Transverse colon (tissue), 4 donors: ENCODE results near the gene NANP. TPM values are rescaled to one million over a fixed set of nuclear protein-coding genes. Genes with fewer than 3 reads are reported as not detected.

ENCODE experiments used
- DNase-seq: peaks from one replicate; pipeline ENCODE4 v3.0.0-alpha.2; 2019
- H3K27ac ChIP-seq, 4 donors: fragments of 200-600 bp; sonication (generic); 2 replicates each; pipeline ENCODE4 v1.5.1; 2016 to 2018; ENCODE audit warnings: inconsistent platforms in 4 of 4
- H3K27me3 ChIP-seq: fragments of 200-600 bp; sonication (generic); 2 replicates; pipeline ENCODE4 v1.5.1; 2017; ENCODE audit warnings: inconsistent platforms
- H3K36me3 ChIP-seq, 4 donors: fragments of 200-600 bp; sonication (generic); 2 replicates each; pipeline ENCODE4 v1.5.1; 2017 to 2019; ENCODE audit warnings: inconsistent platforms in 4 of 4
- H3K4me1 ChIP-seq, 4 donors: fragments of 200-600 bp; sonication (generic); 2 replicates each; pipeline ENCODE4 v1.5.1; 2017 to 2020; ENCODE audit warnings: inconsistent platforms in 4 of 4
- H3K4me3 ChIP-seq, 4 donors: fragments of 200-600 bp; sonication (generic); 1 replicate in 1 of 4; 2 replicates in 3 of 4; pipeline versions ENCODE4 v1.5.1 to v1.6.1; 2017 to 2019; ENCODE audit warnings: inconsistent platforms in 4 of 4
- H3K9me3 ChIP-seq, 2 donors: fragments of 200-600 bp; sonication (generic); 2 replicates each; pipeline ENCODE4 v1.5.1; 2017 to 2019; ENCODE audit warnings: inconsistent platforms in 2 of 2
- EP300 ChIP-seq: sonication (generic); formaldehyde crosslinking; IDR thresholded peaks from one replicate; pipeline ENCODE4 v1.6.1; 2017; ENCODE audit warnings: antibody characterized with exemption, low read depth
- POLR2A ChIP-seq: fragments of 450-650 bp; IDR thresholded peaks from one replicate; pipeline ENCODE4 v1.6.1; 2016; ENCODE audit warnings: antibody characterized with exemption, mild to moderate bottlenecking, moderate library complexity
- POLR2AphosphoS5 ChIP-seq, 3 donors: sonication (generic); formaldehyde crosslinking; IDR thresholded peaks; one replicate each; pipeline ENCODE4 v1.6.1; 2016; ENCODE audit warnings: antibody characterized with exemption in 3 of 3
- WGBS, 2 donors: methylation state at CpG; one replicate each; pipeline ENCODE4 v1.1.5; 2018; ENCODE audit warnings: low coverage in 1 of 2; 5-methylcytosine and 5-hydroxymethylcytosine counted together
- in situ Hi-C, 4 donors: fragments of 200-750 bp; cut with MboI; loops; one replicate each; pipeline versions ENCODE4 v1.15.0 to v1.15.1; 2017; ENCODE audit warnings: low sequenced_read_pairs in 3 of 4, low pct_ligation_motif_present in 1 of 4, low pct_unique_long_range_greater_than_20kb in 1 of 4
- intact Hi-C: fragments of 100-400 bp; cut with DNase I; formaldehyde crosslinking; loops from one replicate; pipeline ENCODE4 v1.15.1; 2023; ENCODE audit warnings: low total_unique reads
- total RNA-seq, 4 donors: library from RNA; depleted of rRNA; stranded (reverse); fragments of >200 nt; gene quantifications; one replicate each; pipeline ENCODE4 v1.1.0, GENCODE V29; 2016
- TF ChIP-seq, protein P1 (sequence below), 5 experiments: fragments of 200-600 bp in 3 of 5; fragments of 450-650 bp in 2 of 5; sonication (generic) in 3 of 5; IDR thresholded peaks; 1 replicate in 2 of 5; 2 replicates in 3 of 5; pipeline ENCODE4 v1.5.1; 2016 to 2017; ENCODE audit warnings: antibody characterized with exemption in 5 of 5, inconsistent platforms in 3 of 5, mild to moderate bottlenecking in 2 of 5, moderate library complexity in 1 of 5

The NANP gene
- total RNA-seq, 4 donors from 2014 or later, result 1.4 to 7.1 (median 3.4) TPM

GRCh38 chr20:25622049-25622448 lies 1.8 kb downstream of the NANP start:
- no peak for DNase-seq
- Histone ChIP-seq H3K4me3 (no peak overlapping the region), H3K27me3 (no peaks in the 10 kb centered on the region), H3K36me3 (no peaks in the 10 kb centered on the region), H3K4me1 (peaks cover 7 to 25% (median 16%) of the 10 kb centered on the region in 4 donors), H3K9me3 (no peaks in the 10 kb centered on the region), H3K27ac (no peak overlapping the region)
- in situ Hi-C loops (loop anchor here in 1 of 4 donors (10.0 kb wide), 1 partner anchor 73 kb away; the partner anchor contains the start of gene ZNF337), intact Hi-C loops (no loop called here)
- no peak for TF ChIP-seq POLR2A
- TF ChIP-seq, protein P1, sequence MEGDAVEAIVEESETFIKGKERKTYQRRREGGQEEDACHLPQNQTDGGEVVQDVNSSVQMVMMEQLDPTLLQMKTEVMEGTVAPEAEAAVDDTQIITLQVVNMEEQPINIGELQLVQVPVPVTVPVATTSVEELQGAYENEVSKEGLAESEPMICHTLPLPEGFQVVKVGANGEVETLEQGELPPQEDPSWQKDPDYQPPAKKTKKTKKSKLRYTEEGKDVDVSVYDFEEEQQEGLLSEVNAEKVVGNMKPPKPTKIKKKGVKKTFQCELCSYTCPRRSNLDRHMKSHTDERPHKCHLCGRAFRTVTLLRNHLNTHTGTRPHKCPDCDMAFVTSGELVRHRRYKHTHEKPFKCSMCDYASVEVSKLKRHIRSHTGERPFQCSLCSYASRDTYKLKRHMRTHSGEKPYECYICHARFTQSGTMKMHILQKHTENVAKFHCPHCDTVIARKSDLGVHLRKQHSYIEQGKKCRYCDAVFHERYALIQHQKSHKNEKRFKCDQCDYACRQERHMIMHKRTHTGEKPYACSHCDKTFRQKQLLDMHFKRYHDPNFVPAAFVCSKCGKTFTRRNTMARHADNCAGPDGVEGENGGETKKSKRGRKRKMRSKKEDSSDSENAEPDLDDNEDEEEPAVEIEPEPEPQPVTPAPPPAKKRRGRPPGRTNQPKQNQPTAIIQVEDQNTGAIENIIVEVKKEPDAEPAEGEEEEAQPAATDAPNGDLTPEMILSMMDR (IDR thresholded peaks at IDR 0.05), result no peak
- TF ChIP-seq POLR2AphosphoS5 (IDR thresholded peaks at IDR 0.05), result no peak
- TF ChIP-seq EP300, result no peak
- 88 to 96% methylated on average over 2 to 6 of the region's 6 CpGs for WGBS, 2 donors

DNA sequence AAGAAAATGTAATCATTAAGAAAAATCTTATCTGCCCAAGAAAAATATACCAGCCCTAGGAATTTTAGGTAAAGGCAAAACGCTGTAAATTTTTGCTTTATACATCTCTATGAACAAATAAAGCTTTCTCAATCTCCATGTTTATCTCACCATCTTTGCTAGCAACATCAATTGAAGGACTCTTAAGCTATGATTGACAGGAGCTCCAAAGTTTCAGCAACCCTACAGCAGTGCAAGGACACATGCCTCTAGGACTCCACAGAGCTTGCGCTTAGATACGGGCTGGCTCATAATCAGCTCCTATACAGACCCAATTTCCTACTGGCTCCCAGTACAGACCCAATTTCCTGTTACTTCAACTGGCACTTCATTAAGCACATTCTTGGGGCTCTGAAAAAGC lies 4.3 kb downstream of the NANP start:
- in situ Hi-C loops (no loop called here), intact Hi-C loops (no loop called here)
- no peak for DNase-seq
- Histone ChIP-seq H3K36me3 (no peaks in the 10 kb centered on the region), H3K9me3 (no peaks in the 10 kb centered on the region), H3K4me3 (no peak overlapping the region), H3K27me3 (no peaks in the 10 kb centered on the region), H3K27ac (no peak overlapping the region), H3K4me1 (peaks cover 7 to 18% (median 11%) of the 10 kb centered on the region in 4 donors)
- WGBS, 2 donors, result 90 to 97% methylated on average over 3 of the region's 3 CpGs
- TF ChIP-seq POLR2AphosphoS5 (IDR thresholded peaks at IDR 0.05) (no peak), EP300 (no peak), POLR2A (no peak)
- TF ChIP-seq, protein P1 (IDR thresholded peaks at IDR 0.05), result no peak

DNA sequence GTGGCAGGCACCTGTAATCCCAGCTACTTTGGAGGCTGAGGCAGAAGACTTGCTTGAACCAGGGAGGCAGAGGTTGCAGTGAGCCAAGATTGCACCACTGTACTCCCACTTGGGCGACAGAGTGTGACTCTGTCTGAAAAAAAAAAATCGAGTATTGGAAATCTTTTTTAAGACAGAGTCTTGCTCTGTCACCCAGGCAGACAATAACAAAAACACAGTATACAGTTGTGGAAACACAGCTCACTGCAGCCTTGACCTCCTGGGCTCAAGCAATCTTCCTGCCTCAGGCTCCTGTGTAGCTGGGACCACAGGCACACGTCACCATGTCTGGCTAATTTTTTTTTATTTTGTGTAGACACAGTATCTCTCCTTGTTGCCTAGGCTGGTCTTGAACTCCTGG lies 15.0 kb downstream of the NANP start:
- no peaks in the 10 kb centered on the region for H3K27me3 ChIP-seq
- H3K36me3 ChIP-seq, result no peaks in the 10 kb centered on the region
- 73% methylated on average over 3 of the region's 3 CpGs; no CpG with 5 or more reads in 1 of the 2 donors for WGBS, 2 donors
- TF ChIP-seq POLR2AphosphoS5 (IDR thresholded peaks at IDR 0.05) (no peak), POLR2A (no peak), EP300 (no peak)
- TF ChIP-seq, protein P1 (IDR thresholded peaks at IDR 0.05), result no peak
- H3K27ac ChIP-seq, result no peak overlapping the region
- in situ Hi-C loops (no loop called here), intact Hi-C loops (no loop called here)
- no peak for DNase-seq
- no peaks in the 10 kb centered on the region for H3K9me3 ChIP-seq
- H3K4me3 ChIP-seq, result no peak overlapping the region
- H3K4me1 ChIP-seq, result no peaks in the 10 kb centered on the region

- no peak for TF ChIP-seq EP300
- TF ChIP-seq POLR2AphosphoS5 (IDR thresholded peaks at IDR 0.05), result no peak
- TF ChIP-seq, protein P1 (IDR thresholded peaks at IDR 0.05), result no peak
- no peak for TF ChIP-seq POLR2A
- H3K27me3 ChIP-seq, result no peaks in the 10 kb centered on the region
- H3K9me3 ChIP-seq, result no peaks in the 10 kb centered on the region
- H3K27ac ChIP-seq, result no peak overlapping the region
- 69 to 88% methylated on average over 1 of the region's 1 CpG for WGBS, 2 donors
- intact Hi-C loops (no loop called here), in situ Hi-C loops (no loop called here)
- no peak for DNase-seq
- no peaks in the 10 kb centered on the region for H3K36me3 ChIP-seq
- no peak overlapping the region for H3K4me3 ChIP-seq
- H3K4me1 ChIP-seq, result no peaks in the 10 kb centered on the region
Observed at GRCh38 chr20:25606094-25606695, 17.6 kb downstream of the NANP start.
